Spleen (tissue), 11 donors: ENCODE measurements around the gene HRK. TPM values are rescaled to one million over a fixed set of nuclear protein-coding genes. Genes with fewer than 3 reads are reported as not detected.

Source experiments
- DNase-seq: peaks from one replicate; pipeline ENCODE4 v3.0.0-alpha.2; 2020
- H3K27ac ChIP-seq, 8 donors: fragments of 200-600 bp; sonication (generic) in 7 of 8; 1 replicate in 4 of 8; 2 replicates in 4 of 8; pipeline versions ENCODE4 v1.5.0 to v1.8.0; 2016 to 2021; ENCODE audit warnings: inconsistent platforms in 4 of 8, mild to moderate bottlenecking in 4 of 8, moderate library complexity in 1 of 8
- H3K27me3 ChIP-seq, 7 donors: fragments of 200-600 bp; sonication (generic) in 6 of 7; replicated peaks in 1 of 7; 1 replicate in 4 of 7; 2 replicates in 3 of 7; pipeline versions ENCODE4 v1.5.0 to v1.8.0; 2016 to 2021; ENCODE audit warnings: inconsistent platforms in 3 of 7, mild to moderate bottlenecking in 1 of 7
- H3K36me3 ChIP-seq, 6 donors: fragments of 200-600 bp; sonication (generic) in 5 of 6; 1 replicate in 4 of 6; 2 replicates in 2 of 6; pipeline versions ENCODE4 v1.5.0 to v1.8.0; 2016 to 2021; ENCODE audit warnings: inconsistent platforms in 2 of 6
- H3K4me1 ChIP-seq, 6 donors: fragments of 200-600 bp; sonication (generic) in 5 of 6; 1 replicate in 3 of 6; 2 replicates in 3 of 6; pipeline versions ENCODE4 v1.5.0 to v1.8.0; 2016 to 2021; ENCODE audit warnings: inconsistent platforms in 3 of 6
- H3K4me3 ChIP-seq, 8 donors: fragments of 200-600 bp; sonication (generic) in 7 of 8; 1 replicate in 4 of 8; 2 replicates in 4 of 8; pipeline versions ENCODE4 v1.5.0 to v1.8.0; 2016 to 2021; ENCODE audit warnings: inconsistent platforms in 4 of 8, mild to moderate bottlenecking in 4 of 8, moderate library complexity in 2 of 8
- H3K9me3 ChIP-seq, 8 donors: fragments of 200-600 bp; sonication (generic) in 7 of 8; 1 replicate in 4 of 8; 2 replicates in 4 of 8; pipeline versions ENCODE4 v1.5.0 to v1.8.0; 2016 to 2021; ENCODE audit warnings: inconsistent platforms in 4 of 8
- POLR2A ChIP-seq, 3 donors: fragments of 450-650 bp; IDR thresholded peaks; one replicate each; pipeline ENCODE4 v1.5.1; 2017; ENCODE audit warnings: antibody characterized with exemption in 3 of 3, mild to moderate bottlenecking in 1 of 3
- POLR2AphosphoS5 ChIP-seq, 3 donors: sonication (generic); formaldehyde crosslinking; IDR thresholded peaks; one replicate each; pipeline ENCODE4 v1.5.1; 2017; ENCODE audit warnings: antibody characterized with exemption in 3 of 3
- WGBS, 5 donors: extraction: QIAGEN DNeasy Blood & Tissue Kit in 3 of 5; methylation state at CpG; one replicate each; pipeline versions ENCODE4 v1.1.5 to v1.1.7; 2013 to 2018; 5-methylcytosine and 5-hydroxymethylcytosine counted together
- intact Hi-C: fragments of 100-400 bp; cut with DNase I; formaldehyde crosslinking; loops from one replicate; pipeline ENCODE4 v1.15.0; 2023; ENCODE audit warnings: low total_unique reads
- polyA plus RNA-seq, 3 donors: library from polyadenylated mRNA; stranded (reverse); fragments of 200-250 nt; gene quantifications; one replicate each; pipeline ENCODE4 v1.2.1, GENCODE V29; 2013
- total RNA-seq, 7 donors: library from RNA; depleted of rRNA in 3 of 7; stranded (reverse); fragments of >200 nt in 3 of 7; fragmentation: NEBNext Ultra II Directional in 4 of 7; extraction: Animal tissue kit (Norgen Biotek cat#: 25700) in 4 of 7; gene quantifications; one replicate each; pipeline versions ENCODE4 v1.1.0 to v1.2.1, GENCODE V29; 2016 to 2021
- TF ChIP-seq, protein P1 (sequence below), 11 experiments: fragments of 200-600 bp in 7 of 11; fragments of 450-650 bp in 4 of 11; sonication (generic) in 4 of 11; IDR thresholded peaks in 8 of 11; conservative IDR thresholded peaks in 3 of 11; 1 replicate in 7 of 11; 2 replicates in 4 of 11; pipeline versions ENCODE4 v1.4.0 to v1.8.0; 2016 to 2021; ENCODE audit warnings: antibody characterized with exemption in 11 of 11, inconsistent platforms in 4 of 11, mild to moderate bottlenecking in 1 of 11
- donor health status: healthy with polysubstance abuse.
- donor health status: DM: no; HTN: no; CAD: no; lungs with moderate emphysema.
- donor health status: DM: no; HTN: no; CAD: no.
- donor health status: Bipolar disorder and iron deficiency.
- donor health status: healthy.
- donor health status: DM: no; HTN: no; CAD: no.
- donor health status: DM: yes; HTN: yes; CAD: no.

Gene HRK
- total and polyA plus RNA-seq, 10 donors = 0.07 to 0.76 (median 0.37) TPM; not detected in 1

DNA sequence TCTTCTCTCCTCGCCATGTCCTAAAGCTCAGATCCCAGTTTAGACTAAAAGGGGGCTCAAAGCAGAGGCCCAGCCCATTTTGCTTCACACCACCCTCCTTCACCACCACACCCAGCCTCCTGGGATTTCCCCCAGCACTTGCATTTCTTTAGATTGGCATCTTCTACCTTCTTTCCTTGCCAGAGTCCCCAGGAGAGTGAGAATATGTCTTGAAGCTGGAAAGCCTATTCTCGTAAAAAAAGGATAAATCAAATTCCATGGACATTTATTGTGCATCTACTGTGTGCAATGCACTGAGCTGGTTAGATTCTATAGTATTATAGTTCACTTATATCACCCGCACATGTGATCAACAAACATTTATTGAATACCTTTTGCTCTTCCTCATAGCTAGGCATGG is 39.7 kb upstream of the HRK start:
- no peak for TF ChIP-seq POLR2AphosphoS5 (IDR thresholded peaks at IDR 0.05)
- no peak for TF ChIP-seq POLR2A (IDR thresholded peaks at IDR 0.05)
- TF ChIP-seq, protein P1, sequence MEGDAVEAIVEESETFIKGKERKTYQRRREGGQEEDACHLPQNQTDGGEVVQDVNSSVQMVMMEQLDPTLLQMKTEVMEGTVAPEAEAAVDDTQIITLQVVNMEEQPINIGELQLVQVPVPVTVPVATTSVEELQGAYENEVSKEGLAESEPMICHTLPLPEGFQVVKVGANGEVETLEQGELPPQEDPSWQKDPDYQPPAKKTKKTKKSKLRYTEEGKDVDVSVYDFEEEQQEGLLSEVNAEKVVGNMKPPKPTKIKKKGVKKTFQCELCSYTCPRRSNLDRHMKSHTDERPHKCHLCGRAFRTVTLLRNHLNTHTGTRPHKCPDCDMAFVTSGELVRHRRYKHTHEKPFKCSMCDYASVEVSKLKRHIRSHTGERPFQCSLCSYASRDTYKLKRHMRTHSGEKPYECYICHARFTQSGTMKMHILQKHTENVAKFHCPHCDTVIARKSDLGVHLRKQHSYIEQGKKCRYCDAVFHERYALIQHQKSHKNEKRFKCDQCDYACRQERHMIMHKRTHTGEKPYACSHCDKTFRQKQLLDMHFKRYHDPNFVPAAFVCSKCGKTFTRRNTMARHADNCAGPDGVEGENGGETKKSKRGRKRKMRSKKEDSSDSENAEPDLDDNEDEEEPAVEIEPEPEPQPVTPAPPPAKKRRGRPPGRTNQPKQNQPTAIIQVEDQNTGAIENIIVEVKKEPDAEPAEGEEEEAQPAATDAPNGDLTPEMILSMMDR (IDR thresholded peaks at IDR 0.05 in 8 of 11, conservative IDR thresholded peaks at IDR 0.05 in 3 of 11) = no peak
- peaks cover 8 to 71% (median 28%) of the 10 kb centered on the region in 6 donors for H3K4me1 ChIP-seq
- intact Hi-C loops = no loop called here
- no peak overlapping the region for H3K4me3 ChIP-seq
- WGBS, 5 donors = 84 to 91% (median 90%) methylated on average over 3 of the region's 3 CpGs
- H3K36me3 ChIP-seq = peaks cover 0 to 4% (median 0%) of the 10 kb centered on the region in 6 donors
- DNase-seq = no peak
- H3K27ac ChIP-seq = no peak overlapping the region
- H3K9me3 ChIP-seq = no peaks in the 10 kb centered on the region
- no peaks in the 10 kb centered on the region for H3K27me3 ChIP-seq

DNA sequence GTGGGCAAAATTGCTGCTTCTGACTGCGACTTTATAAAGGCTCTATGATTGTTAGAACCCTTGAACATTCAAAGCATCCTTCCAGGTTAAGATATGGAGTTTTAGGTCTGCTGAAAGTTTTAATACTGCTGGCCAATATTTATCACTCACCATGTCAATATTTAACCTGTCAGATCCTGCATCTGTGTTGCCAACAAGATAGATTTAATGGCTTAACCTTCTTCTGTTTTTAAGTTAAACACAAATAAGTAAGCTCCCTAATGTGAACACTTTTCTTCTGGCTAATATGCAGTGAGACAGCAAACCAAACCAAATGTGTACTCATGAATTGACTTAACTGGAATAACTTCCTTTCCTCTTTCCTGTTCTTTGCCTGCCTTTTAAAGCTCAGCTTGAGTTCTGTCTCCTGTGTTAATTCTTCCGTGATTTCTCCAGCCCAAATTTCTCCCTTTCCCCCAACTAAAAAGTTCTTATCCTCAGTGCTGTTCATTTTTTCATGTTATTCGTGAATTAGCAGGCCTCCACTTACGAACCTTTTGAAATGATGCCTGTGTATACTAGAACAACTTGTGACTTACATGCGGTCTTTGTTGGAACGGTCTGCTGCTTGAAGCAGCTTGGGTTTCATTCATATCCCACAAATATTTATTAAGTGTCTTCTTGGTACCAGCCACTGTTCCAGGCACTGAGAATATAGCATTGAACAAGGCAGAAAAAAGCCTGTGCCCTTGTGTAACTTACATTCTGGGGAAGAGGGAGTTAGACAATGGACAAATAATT is 38.7 kb upstream of the HRK start:
- H3K4me3 ChIP-seq = no peak overlapping the region
- no peaks in the 10 kb centered on the region for H3K9me3 ChIP-seq
- TF ChIP-seq POLR2AphosphoS5 (IDR thresholded peaks at IDR 0.05) (no peak), POLR2A (IDR thresholded peaks at IDR 0.05) (no peak)
- TF ChIP-seq, protein P1 (IDR thresholded peaks at IDR 0.05 in 8 of 11, conservative IDR thresholded peaks at IDR 0.05 in 3 of 11) = no peak
- H3K27ac ChIP-seq = no peak overlapping the region
- peaks cover 0 to 4% (median 0%) of the 10 kb centered on the region in 6 donors for H3K36me3 ChIP-seq
- 81 to 87% (median 85%) methylated on average over 6 of the region's 6 CpGs for WGBS, 5 donors
- peaks cover 6 to 60% (median 21%) of the 10 kb centered on the region in 6 donors for H3K4me1 ChIP-seq
- no peaks in the 10 kb centered on the region for H3K27me3 ChIP-seq
- intact Hi-C loops = no loop called here
- no peak for DNase-seq

DNA sequence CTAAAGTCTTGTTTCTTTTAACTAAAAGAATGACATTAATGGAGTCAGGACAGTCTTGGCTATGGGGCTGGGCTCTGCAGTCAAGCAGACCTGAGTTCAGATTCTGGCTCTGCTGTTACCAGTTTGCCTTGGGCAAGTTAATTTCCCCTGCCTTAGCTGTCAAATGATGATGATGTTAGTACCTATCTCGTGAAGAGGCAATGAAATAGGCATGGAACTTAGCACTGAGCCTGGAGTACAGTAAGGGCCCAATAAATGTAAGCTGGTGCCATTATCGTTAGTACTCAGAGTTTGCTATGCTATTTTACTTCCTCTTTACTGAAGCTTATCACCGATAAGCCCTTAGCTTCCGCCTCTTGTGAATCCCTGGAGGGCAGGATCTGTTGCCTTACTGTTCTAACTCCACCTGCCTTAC is 38.0 kb upstream of the HRK start:
- Histone ChIP-seq H3K4me3 (no peak overlapping the region), H3K27ac (peak overlapping the region in 1 of 8 donors; percentile 29), H3K9me3 (no peaks in the 10 kb centered on the region), H3K36me3 (peaks cover 0 to 4% (median 0%) of the 10 kb centered on the region in 6 donors), H3K4me1 (peaks cover 6 to 54% (median 15%) of the 10 kb centered on the region in 6 donors), H3K27me3 (no peaks in the 10 kb centered on the region)
- TF ChIP-seq, protein P1 (IDR thresholded peaks at IDR 0.05 in 8 of 11, conservative IDR thresholded peaks at IDR 0.05 in 3 of 11) = no peak
- TF ChIP-seq POLR2AphosphoS5 (IDR thresholded peaks at IDR 0.05) (no peak), POLR2A (IDR thresholded peaks at IDR 0.05) (no peak)
- no peak for DNase-seq
- 20 to 39% (median 29%) methylated on average over 4 of the region's 4 CpGs for WGBS, 5 donors
- intact Hi-C loops = no loop called here

DNA sequence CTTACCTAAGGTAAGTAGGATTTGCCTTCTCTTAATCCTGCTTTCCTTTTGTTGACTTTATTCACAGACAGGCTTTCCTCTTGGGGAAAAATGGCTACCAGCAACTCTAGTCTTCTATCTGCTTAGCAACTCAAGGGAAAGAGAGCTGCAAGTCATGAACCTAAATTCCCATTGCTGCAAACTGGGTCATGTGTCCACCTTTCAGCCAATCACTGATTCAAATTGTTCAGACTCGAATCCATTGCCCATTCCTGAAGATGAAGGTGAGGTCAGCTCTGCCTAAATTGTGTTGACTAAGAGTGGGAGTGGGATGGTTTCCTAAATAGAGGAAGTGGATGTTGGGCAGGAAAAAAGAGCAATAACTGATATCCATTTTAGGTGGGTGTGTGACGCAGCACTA is 37.2 kb upstream of the HRK start:
- peaks cover 6 to 49% (median 14%) of the 10 kb centered on the region in 6 donors for H3K4me1 ChIP-seq
- no peak overlapping the region for H3K27ac ChIP-seq
- H3K4me3 ChIP-seq = no peak overlapping the region
- no peaks in the 10 kb centered on the region for H3K9me3 ChIP-seq
- DNase-seq = no peak
- H3K36me3 ChIP-seq = peaks cover 0 to 4% (median 0%) of the 10 kb centered on the region in 6 donors
- intact Hi-C loops = no loop called here
- WGBS, 5 donors = 86 to 94% (median 89%) methylated on average over 2 of the region's 2 CpGs
- TF ChIP-seq POLR2AphosphoS5 (IDR thresholded peaks at IDR 0.05) (no peak), POLR2A (IDR thresholded peaks at IDR 0.05) (no peak)
- TF ChIP-seq, protein P1 (IDR thresholded peaks at IDR 0.05 in 8 of 11, conservative IDR thresholded peaks at IDR 0.05 in 3 of 11) = no peak
- no peaks in the 10 kb centered on the region for H3K27me3 ChIP-seq
